H7 (cell line): ENCODE measurements around the gene PLEKHD1. TPM values are rescaled to one million over a fixed set of nuclear protein-coding genes. Genes with fewer than 3 reads are reported as not detected.
"Not testable (repeated sequence)": the region's sequence is repeated elsewhere in the genome, so short reads cannot be mapped to it uniquely, and the experiment has no call there.

ENCODE experiments used
- DNase-seq: peaks from one replicate; pipeline ENCODE4 v3.0.0; 2012
- H3K27me3 ChIP-seq: 2 replicates; pipeline ENCODE4 v1.6.0; 2011; ENCODE audit warnings: mild to moderate bottlenecking, low read length; ENCODE audit not compliant: control insufficient read depth, insufficient read depth
- H3K36me3 ChIP-seq: replicated peaks from 2 replicates; pipeline ENCODE4 v1.5.1; 2011; ENCODE audit warnings: low read length; ENCODE audit not compliant: control insufficient read depth, insufficient read depth
- H3K4me3 ChIP-seq: 2 replicates; pipeline ENCODE4 v1.5.1; 2011; ENCODE audit warnings: low read depth, mild to moderate bottlenecking, control low read depth, low read length, moderate library complexity; ENCODE audit not compliant: insufficient read depth
- total RNA-seq: library from RNA; depleted of rRNA; stranded (reverse); fragments of >200 nt; shearing (Covaris generic); gene quantifications from 2 replicates; pipeline ENCODE4 v1.2.3, GENCODE V29; 2014

The PLEKHD1 gene
- total RNA-seq, 1 experiment from 2014 or later: 0.10 TPM

DNA sequence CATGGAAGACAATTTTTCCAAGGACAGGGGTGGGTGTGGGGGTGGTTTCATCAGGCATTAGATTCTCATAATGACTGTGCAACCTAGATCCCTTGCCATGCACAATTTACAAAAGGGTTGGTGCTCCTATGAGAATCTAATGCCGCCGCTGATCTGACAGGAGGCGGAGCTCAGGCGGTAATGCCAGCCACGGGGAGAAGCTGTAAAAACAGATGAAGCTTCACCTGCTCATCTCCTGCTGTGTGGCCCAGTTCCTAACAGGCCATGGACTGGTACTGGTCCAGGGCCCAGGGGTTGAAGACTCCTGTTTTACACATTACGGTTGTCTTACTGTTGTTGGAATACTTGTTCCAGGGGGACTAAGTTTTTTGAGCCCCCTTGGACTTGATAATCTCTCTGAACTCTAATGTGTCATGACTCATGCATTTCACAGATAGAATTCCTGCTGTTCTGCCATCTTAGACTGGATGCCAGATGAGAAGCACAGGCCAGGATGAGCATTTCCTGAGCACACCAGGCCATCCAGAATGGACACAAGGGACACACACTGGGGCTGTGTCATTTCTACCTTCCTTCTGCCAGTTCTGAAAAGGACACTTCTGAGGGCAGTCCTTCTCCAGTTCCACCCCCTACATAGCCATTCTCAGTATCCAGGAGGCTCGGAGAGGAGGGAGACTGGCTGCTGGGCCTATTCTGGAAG, 5.8 kb downstream of the PLEKHD1 start:
- Histone ChIP-seq H3K4me3 (no peak overlapping the region), H3K36me3 (no peaks in the 10 kb centered on the region), H3K27me3 (peaks cover 13% of the 10 kb centered on the region)
- peak; percentile 6 for DNase-seq

DNA sequence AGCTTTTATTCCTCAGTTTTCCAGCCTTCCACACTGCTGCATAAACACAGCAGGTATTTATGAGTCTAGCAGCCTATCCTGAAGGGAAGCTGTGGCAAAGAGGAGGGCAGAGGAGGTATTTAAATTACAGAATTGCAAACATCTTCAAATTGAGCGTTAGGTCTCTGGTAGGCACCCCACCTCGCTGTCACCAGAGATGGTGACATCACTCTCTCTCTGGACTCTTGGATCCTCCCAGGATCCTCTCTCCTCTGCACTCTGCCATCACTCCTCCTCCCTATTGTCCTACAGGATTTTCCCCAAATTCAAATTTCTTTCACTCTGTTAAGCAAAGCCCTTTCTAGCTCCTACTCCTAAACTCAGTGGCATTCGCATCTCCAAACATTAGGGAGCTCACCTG, 6.7 kb downstream of the PLEKHD1 start:
- DNase-seq: peak; percentile 6
- no peak overlapping the region for H3K4me3 ChIP-seq
- no peaks in the 10 kb centered on the region for H3K36me3 ChIP-seq
- H3K27me3 ChIP-seq: peaks cover 5% of the 10 kb centered on the region

DNA sequence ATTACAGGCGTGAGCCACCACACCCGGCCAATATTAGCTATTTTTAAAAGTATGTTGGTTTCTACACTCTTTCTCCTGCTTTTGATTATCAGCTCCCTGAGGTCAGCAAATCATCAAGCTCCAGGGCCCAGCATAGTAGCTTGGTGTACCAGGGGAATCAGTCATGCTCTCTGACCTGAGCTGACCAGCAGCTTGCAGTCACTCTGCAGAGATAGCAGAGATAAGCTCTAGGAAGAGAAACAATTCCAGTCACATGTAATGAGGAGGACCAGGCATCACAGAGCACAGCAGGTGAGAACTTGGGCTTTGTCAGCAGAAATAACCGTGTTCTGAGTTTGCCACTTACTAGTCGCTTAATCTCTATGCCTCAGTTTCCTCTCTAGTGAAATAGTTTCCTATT, 8.5 kb downstream of the PLEKHD1 start:
- DNase-seq: peak; percentile 11
- H3K27me3 ChIP-seq: no peaks in the 10 kb centered on the region
- no peaks in the 10 kb centered on the region for H3K36me3 ChIP-seq
- no peak overlapping the region for H3K4me3 ChIP-seq

GRCh38 chr14:69493791-69494190, 9.3 kb downstream of the PLEKHD1 start:
- Histone ChIP-seq H3K4me3 (no peak overlapping the region), H3K27me3 (no peaks in the 10 kb centered on the region), H3K36me3 (no peaks in the 10 kb centered on the region)
- DNase-seq: peak; percentile 5

DNA sequence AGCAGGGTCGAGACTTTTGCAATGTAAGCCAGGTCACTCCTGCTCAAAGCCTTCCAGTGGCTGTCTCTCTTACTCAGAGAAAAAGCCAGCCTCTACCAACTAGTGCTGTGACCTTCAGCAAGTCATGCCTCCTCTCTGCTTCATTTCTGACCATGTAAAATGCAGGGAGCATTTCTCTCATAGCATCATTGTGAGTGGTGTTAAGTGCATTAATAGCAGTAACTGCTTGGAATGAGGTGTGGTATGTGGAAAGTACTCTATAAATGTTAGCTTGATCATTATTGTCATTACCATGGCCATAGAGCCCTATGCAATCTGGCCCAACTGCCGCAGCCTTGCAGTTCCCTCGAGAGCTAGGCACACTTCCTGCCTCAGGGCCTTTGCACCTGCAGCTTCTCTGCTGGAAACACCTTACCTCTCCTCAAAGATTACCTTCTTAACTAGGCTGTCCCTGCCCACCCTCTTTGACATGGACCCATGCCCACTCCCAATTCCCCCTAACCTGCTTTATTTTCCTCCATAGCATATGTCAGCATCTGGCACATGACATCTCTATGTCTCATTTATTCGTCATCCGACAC, 10.9 kb downstream of the PLEKHD1 start:
- peak; percentile 2 for DNase-seq
- Histone ChIP-seq H3K36me3 (no peaks in the 10 kb centered on the region), H3K4me3 (no peak overlapping the region), H3K27me3 (no peaks in the 10 kb centered on the region)

DNA sequence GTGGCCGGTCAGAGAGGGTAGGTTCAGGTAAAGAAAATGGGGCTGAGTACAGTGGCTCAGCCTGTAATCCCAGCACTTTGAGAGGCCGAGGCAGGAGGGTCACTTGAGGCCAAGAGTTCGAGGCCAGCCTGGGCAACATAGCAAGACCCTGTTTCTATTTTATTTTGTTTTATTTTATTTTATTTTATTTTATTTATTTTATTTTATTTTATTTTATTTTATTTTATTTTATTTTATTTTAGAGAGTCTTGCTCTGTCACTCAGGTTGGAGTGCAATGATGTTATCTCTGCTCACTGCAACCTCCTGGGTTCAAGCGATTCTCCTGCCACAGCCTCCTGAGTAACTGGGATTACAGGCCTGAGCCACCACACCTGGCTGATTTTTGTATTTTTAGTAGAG, 13.3 kb downstream of the PLEKHD1 start:
- not testable (repeated sequence) for H3K27me3 ChIP-seq, H3K4me3 ChIP-seq, H3K36me3 ChIP-seq, DNase-seq

DNA sequence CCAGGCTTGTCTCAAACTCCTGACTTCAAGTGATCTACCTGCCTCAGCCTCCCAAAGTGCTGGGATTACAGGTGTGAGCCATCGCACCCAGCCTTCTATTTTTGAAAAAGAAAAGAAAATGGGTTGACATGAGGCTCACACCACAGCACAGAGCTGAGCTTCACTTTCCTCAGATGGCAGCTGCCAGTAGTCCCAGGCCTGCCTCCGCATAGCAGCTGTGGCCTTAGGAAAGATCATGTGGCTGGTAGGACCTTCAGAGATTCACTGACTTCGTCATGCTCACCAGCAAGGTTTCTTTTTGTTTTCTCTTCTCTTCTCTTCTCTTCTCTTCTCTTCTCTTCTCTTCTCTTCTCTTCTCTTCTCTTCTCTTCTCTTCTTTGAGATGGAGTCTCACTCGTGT, 13.8 kb downstream of the PLEKHD1 start:
- H3K36me3 ChIP-seq, H3K4me3 ChIP-seq, H3K27me3 ChIP-seq: not testable (repeated sequence)
- DNase-seq: peak; percentile 8

GRCh38 chr14:69499436-69499835, 14.9 kb downstream of the PLEKHD1 start:
- peak; percentile 22 for DNase-seq
- H3K27me3 ChIP-seq: peaks cover 5% of the 10 kb centered on the region

DNA sequence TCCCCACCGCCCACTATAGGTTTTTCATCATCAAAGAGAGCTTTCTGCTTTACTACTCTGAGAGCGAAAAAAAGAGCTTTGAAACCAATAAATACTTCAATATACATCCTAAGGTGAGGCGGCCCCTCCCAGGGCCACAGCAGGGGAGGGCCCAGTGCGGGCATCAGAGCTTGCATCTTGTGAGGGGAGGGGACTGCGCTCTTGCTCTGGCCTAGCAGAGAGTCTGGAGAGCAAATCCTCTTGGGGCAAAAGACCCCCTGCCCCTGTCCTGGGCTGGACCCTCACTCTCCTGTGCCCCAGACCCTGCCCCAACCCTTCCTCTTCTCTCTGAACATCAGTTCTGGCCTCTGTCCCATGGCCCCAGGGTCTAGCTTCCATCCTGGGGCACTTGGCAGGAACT, 15.6 kb downstream of the PLEKHD1 start:
- Histone ChIP-seq H3K27me3 (peaks cover 5% of the 10 kb centered on the region), H3K36me3 (no peaks in the 10 kb centered on the region), H3K4me3 (no peak overlapping the region)
- peak; percentile 40 for DNase-seq

More at GRCh38 chr14:69499436-69499835, 14.9 kb downstream of the PLEKHD1 start:
- no peaks in the 10 kb centered on the region for H3K36me3 ChIP-seq
- H3K4me3 ChIP-seq: no peak overlapping the region

DNA sequence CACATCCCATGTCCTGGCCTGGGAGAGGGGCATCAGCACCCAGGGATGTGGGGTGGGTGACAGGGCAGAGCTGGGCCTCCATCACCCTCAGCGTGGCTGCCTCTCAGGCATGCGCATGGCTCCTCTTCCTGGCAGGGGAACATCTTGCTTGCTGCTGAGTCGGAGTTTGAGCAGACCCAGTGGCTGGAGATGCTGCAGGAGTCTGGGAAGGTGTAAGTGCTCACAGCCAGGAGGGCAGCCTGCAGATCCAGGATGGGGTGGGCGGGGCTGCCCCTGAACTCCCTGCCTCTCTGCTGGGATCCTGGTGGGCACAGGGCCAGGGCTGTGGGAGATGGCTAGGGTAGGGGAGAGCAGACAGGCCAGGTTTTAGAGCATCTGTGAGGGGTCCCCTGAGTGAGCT, 16.2 kb downstream of the PLEKHD1 start:
- Histone ChIP-seq H3K36me3 (no peaks in the 10 kb centered on the region), H3K27me3 (peaks cover 5% of the 10 kb centered on the region), H3K4me3 (no peak overlapping the region)
- peak; percentile 64 for DNase-seq

- H3K36me3 ChIP-seq: no peaks in the 10 kb centered on the region
- H3K4me3 ChIP-seq: no peak overlapping the region
- peak; percentile 35 for DNase-seq
- peaks cover 5% of the 10 kb centered on the region for H3K27me3 ChIP-seq
These were observed 16.9 kb downstream of the PLEKHD1 start for GRCh38 chr14:69501423-69501838.

- H3K4me3 ChIP-seq: no peak overlapping the region
- H3K27me3 ChIP-seq: peaks cover 5% of the 10 kb centered on the region
- DNase-seq: no peak
- H3K36me3 ChIP-seq: no peaks in the 10 kb centered on the region
These were observed 20.2 kb downstream of the PLEKHD1 start for GRCh38 chr14:69504775-69505174.

- H3K36me3 ChIP-seq: no peaks in the 10 kb centered on the region
- DNase-seq: peak; percentile 9
These were observed 21.1 kb downstream of the PLEKHD1 start for GRCh38 chr14:69505338-69506240.

DNA sequence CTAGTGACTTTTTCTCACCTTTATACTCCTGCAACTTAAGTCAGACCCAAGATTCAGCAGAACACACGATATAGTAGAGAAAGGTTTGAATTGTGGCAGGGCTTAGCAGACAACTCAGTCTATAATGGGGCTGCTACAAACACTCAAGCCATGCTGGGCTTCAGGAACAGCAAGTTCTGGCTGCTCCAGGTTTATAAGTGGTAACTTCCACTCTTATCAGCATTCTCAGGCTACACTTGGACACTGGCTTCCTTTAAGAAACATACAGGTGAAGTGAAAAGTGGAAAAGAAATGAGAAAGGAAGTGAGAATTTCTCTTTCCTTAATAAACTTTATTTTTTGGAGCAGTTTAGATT, 21.7 kb downstream of the PLEKHD1 start:
- Histone ChIP-seq H3K36me3 (no peaks in the 10 kb centered on the region), H3K27me3 (peaks cover 5% of the 10 kb centered on the region), H3K4me3 (no peak overlapping the region)
- DNase-seq: peak; percentile 0

More at GRCh38 chr14:69505338-69506240, 21.1 kb downstream of the PLEKHD1 start:
- Histone ChIP-seq H3K27me3 (peaks cover 5% of the 10 kb centered on the region), H3K4me3 (no peak overlapping the region)
